Measurements from ENCODE around the gene TOP3B. TPM values are rescaled to one million over a fixed set of nuclear protein-coding genes. Genes with fewer than 3 reads are reported as not detected.

The TOP3B gene
- total RNA-seq, 1 donor from 2014 or later: 53.9 TPM

GRCh38 chr22:21970800-21971617 lies 11.6 kb downstream of the TOP3B start:
- H3K9ac ChIP-seq: no peak overlapping the region
- Mint-ChIP-seq H3K4me3 (no peak overlapping the region), H3K36me3 (peaks cover 22% of the 10 kb centered on the region), H3K27me3 (ENCODE audit: insufficient read depth, low read depth) (peaks cover 8% of the 10 kb centered on the region), H3K27ac (no peak overlapping the region), H3K4me1 (no peaks in the 10 kb centered on the region), H3K9me3 (no peaks in the 10 kb centered on the region)
- peaks cover 11% of the 10 kb centered on the region for H4K20me1 ChIP-seq (ENCODE audit: low read depth)
- no peak overlapping the region for H3K27ac ChIP-seq
- H3F3A ChIP-seq (ENCODE audit: low read depth): no peaks in the 10 kb centered on the region
- DNase-seq (ENCODE audit: low spot score): no peak
- no peak for TF ChIP-seq CTCF (IDR thresholded peaks at IDR 0.05)
- TF ChIP-seq EZH2 (IDR thresholded peaks at IDR 0.05): no peak
- TF ChIP-seq EZH2phosphoT487 (IDR thresholded peaks at IDR 0.05): no peak
- H3K9me3 ChIP-seq (ENCODE audit: low read depth): no peaks in the 10 kb centered on the region
- no peaks in the 10 kb centered on the region for H3K4me1 ChIP-seq
- no peaks in the 10 kb centered on the region for H3K27me3 ChIP-seq
- H3K36me3 ChIP-seq: no peaks in the 10 kb centered on the region
- H2AFZ ChIP-seq (replicated peaks): no peak overlapping the region
- H3K4me2 ChIP-seq: no peak overlapping the region
- H3K4me3 ChIP-seq: no peak overlapping the region
- no peaks in the 10 kb centered on the region for H3K79me2 ChIP-seq (ENCODE audit: low read depth)

- no peaks in the 10 kb centered on the region for H3K9me3 Mint-ChIP-seq
- Histone ChIP-seq H3F3A (ENCODE audit: low read depth) (no peaks in the 10 kb centered on the region), H4K20me1 (ENCODE audit: low read depth) (peaks cover 4% of the 10 kb centered on the region), H3K79me2 (ENCODE audit: low read depth) (no peaks in the 10 kb centered on the region), H3K4me2 (no peak overlapping the region), H3K27me3 (no peaks in the 10 kb centered on the region), H3K9ac (no peak overlapping the region), H3K4me3 (no peak overlapping the region), H3K36me3 (no peaks in the 10 kb centered on the region), H3K27ac (no peak overlapping the region), H2AFZ (replicated peaks) (no peak overlapping the region), H3K4me1 (no peaks in the 10 kb centered on the region), H3K9me3 (ENCODE audit: low read depth) (no peaks in the 10 kb centered on the region)
- H3K4me3 Mint-ChIP-seq: no peak overlapping the region
- H3K36me3 Mint-ChIP-seq: peaks cover 23% of the 10 kb centered on the region
- TF ChIP-seq EZH2phosphoT487 (IDR thresholded peaks at IDR 0.05): no peak
- no peak for TF ChIP-seq CTCF (IDR thresholded peaks at IDR 0.05)
- TF ChIP-seq EZH2 (IDR thresholded peaks at IDR 0.05): no peak
- H3K27ac Mint-ChIP-seq: no peak overlapping the region
- no peak for DNase-seq (ENCODE audit: low spot score)
- no peaks in the 10 kb centered on the region for H3K4me1 Mint-ChIP-seq
- H3K27me3 Mint-ChIP-seq (ENCODE audit: insufficient read depth, low read depth): peaks cover 8% of the 10 kb centered on the region
These were observed 12.4 kb downstream of the TOP3B start for GRCh38 chr22:21970037-21970799.

DNA sequence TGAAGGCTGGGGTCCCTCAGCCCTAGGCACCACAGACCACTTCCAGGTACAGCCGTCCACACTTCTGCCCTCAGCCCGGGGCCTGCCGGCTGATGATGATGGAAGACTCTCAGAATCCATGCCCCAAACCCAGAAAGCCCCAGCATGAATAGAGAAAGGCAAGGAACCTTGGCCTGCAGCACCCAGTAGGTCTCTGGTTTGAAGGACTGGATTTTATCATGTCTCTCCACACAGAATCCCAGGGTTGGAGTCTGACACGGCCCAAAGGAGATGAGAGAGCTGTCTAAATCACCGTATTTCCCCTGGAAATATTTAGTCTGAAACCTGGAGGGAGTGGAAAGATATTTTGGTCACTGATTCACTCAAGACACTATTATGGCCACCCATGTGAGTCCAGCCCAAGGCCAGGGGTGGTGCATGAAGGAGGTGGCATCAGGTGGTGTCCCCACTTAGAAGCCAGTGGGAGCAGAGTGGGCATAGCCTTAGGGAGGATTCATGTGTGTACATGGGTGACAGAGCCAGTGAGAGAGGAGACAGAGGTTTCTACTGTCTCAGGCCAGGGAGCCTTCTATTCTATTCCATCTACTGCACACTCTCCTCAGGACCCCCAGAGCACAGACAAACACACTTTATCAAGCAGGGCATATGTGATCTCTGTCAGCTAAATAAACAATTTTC lies 14.0 kb downstream of the TOP3B start:
- H4K20me1 ChIP-seq (ENCODE audit: low read depth): peaks cover 3% of the 10 kb centered on the region
- H3K9me3 ChIP-seq (ENCODE audit: low read depth): no peaks in the 10 kb centered on the region
- TF ChIP-seq EZH2 (IDR thresholded peaks at IDR 0.05) (no peak), EZH2phosphoT487 (IDR thresholded peaks at IDR 0.05) (no peak), CTCF (IDR thresholded peaks at IDR 0.05) (no peak)
- H3K4me1 ChIP-seq: no peaks in the 10 kb centered on the region
- H3F3A ChIP-seq (ENCODE audit: low read depth): no peaks in the 10 kb centered on the region
- no peaks in the 10 kb centered on the region for H3K36me3 ChIP-seq
- Mint-ChIP-seq H3K36me3 (peaks cover 20% of the 10 kb centered on the region), H3K4me3 (no peak overlapping the region), H3K9me3 (no peaks in the 10 kb centered on the region), H3K4me1 (no peaks in the 10 kb centered on the region), H3K27me3 (ENCODE audit: insufficient read depth, low read depth) (peaks cover 7% of the 10 kb centered on the region), H3K27ac (no peak overlapping the region)
- H3K27ac ChIP-seq: no peak overlapping the region
- no peaks in the 10 kb centered on the region for H3K27me3 ChIP-seq
- H3K79me2 ChIP-seq (ENCODE audit: low read depth): no peaks in the 10 kb centered on the region
- no peak overlapping the region for H2AFZ ChIP-seq (replicated peaks)
- H3K9ac ChIP-seq: no peak overlapping the region
- H3K4me2 ChIP-seq: no peak overlapping the region
- DNase-seq (ENCODE audit: low spot score): no peak
- H3K4me3 ChIP-seq: no peak overlapping the region

Measured in neural progenitor cell (in vitro differentiated cells).